GM19397 (cell line): ENCODE data around the gene TTLL9.
"Not testable (repeated sequence)": the region's sequence is repeated elsewhere in the genome, so short reads cannot be mapped to it uniquely, and the experiment has no call there.

Experiments
- ATAC-seq: cut with Tn5 transposase; IDR thresholded peaks from one replicate; pipeline ENCODE4 v1.9.1; 2021; ENCODE audit warnings: mild to moderate bottlenecking, moderate library complexity; ENCODE audit not compliant: unreplicated experiment

Gene TTLL9

GRCh38 chr20:31869942-31870725, at the start of gene TTLL9, which contains the start of gene DUSP15:
TTLL9 (plus strand) TSS chr20:31870634; CDS start chr20:31871127, 493 bp downstream.
DUSP15 (minus strand) TSS chr20:31870527; CDS start chr20:31870337, 190 bp downstream.
- ATAC-seq: no peak

- no peak for ATAC-seq
Measured at GRCh38 chr20:31821427-31821826, 49.0 kb upstream of the TTLL9 start.

- no peak for ATAC-seq
Measured at GRCh38 chr20:31822421-31823330, 47.8 kb upstream of the TTLL9 start.

GRCh38 chr20:31823360-31824124, 46.9 kb upstream of the TTLL9 start:
- no peak for ATAC-seq

- ATAC-seq: no peak
Measured at GRCh38 chr20:31824125-31824485, 46.3 kb upstream of the TTLL9 start.

GRCh38 chr20:31824554-31825313, 45.7 kb upstream of the TTLL9 start:
- no peak for ATAC-seq

GRCh38 chr20:31826074-31826473, 44.4 kb upstream of the TTLL9 start:
- ATAC-seq: no peak

GRCh38 chr20:31827059-31827458, 43.4 kb upstream of the TTLL9 start:
- ATAC-seq: no peak

GRCh38 chr20:31828016-31828415, 42.4 kb upstream of the TTLL9 start:
- not testable (repeated sequence) for ATAC-seq

- ATAC-seq: no peak
Measured at GRCh38 chr20:31829731-31830130, 40.7 kb upstream of the TTLL9 start.

- ATAC-seq: no peak
Measured at GRCh38 chr20:31830406-31830981, 39.9 kb upstream of the TTLL9 start.

- ATAC-seq: no peak
Measured at GRCh38 chr20:31831211-31831610, 39.2 kb upstream of the TTLL9 start.

- no peak for ATAC-seq
Measured at GRCh38 chr20:31831771-31832306, 38.6 kb upstream of the TTLL9 start.

GRCh38 chr20:31833130-31833930, 37.1 kb upstream of the TTLL9 start:
- no peak for ATAC-seq

GRCh38 chr20:31833931-31834521, 36.4 kb upstream of the TTLL9 start:
- no peak for ATAC-seq

- no peak for ATAC-seq
Measured at GRCh38 chr20:31835554-31835953, 34.9 kb upstream of the TTLL9 start.

- ATAC-seq: no peak
Measured at GRCh38 chr20:31835977-31836852, 34.2 kb upstream of the TTLL9 start.
